ENCODE measurements around the gene NCBP1. TPM values are rescaled to one million over a fixed set of nuclear protein-coding genes. Genes with fewer than 3 reads are reported as not detected.
A peak's percentile ranks its signal among the peaks of the same experiment; 100 is the strongest.
"Not testable (repeated sequence)": the region's sequence is repeated elsewhere in the genome, so short reads cannot be mapped to it uniquely, and the experiment has no call there.

Gene NCBP1
- total and polyA plus RNA-seq, 2 donors (not counting 1 experiment from before 2014, with no cell fraction given): 27.1 to 42.9 TPM

DNA sequence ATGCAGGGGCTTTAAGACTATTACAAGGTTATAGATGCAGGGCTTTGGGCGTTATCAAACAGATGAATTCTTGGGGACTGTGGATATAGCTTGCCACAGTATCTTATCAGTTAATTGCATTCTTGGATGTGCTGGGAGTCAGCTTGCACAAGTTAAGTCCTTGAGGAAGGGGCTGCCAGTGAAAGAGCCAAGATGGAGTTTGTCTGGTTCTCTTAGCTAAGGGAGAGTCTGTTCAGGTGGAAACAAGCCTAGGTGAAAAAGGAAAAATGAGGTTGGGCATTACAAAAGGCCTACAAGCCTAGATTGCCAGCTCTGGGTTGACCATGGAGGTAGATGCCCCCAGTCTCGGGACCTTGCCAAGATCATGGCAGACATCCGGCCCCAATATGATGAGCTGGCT is 66.2 kb downstream of the NCBP1 start:
- H3K4me1 ChIP-seq (ENCODE audit: control insufficient read depth, extremely low read depth, insufficient read depth, low read length); H3K4me3 ChIP-seq (replicated peaks in 1 of 4; ENCODE audit: control extremely low read depth in 1 of 4, insufficient read depth in 1 of 4, low read depth in 3 of 4, low read length in 4 of 4); H3K9ac ChIP-seq (ENCODE audit: insufficient read depth, low read length); DNase-seq (ENCODE audit: low read depth in 2 of 2); H4K20me1 ChIP-seq (ENCODE audit: control insufficient read depth, extremely low read depth, insufficient read depth, low read length); H3K9me3 ChIP-seq (ENCODE audit: control insufficient read depth, insufficient read depth, low read depth, low read length); H3K4me2 ChIP-seq (ENCODE audit: extremely low read depth, insufficient read depth, low read length); H2AFZ ChIP-seq (ENCODE audit: low read length); H3K36me3 ChIP-seq (ENCODE audit: control insufficient read depth, insufficient read depth, low read length); H3K27me3 ChIP-seq (ENCODE audit: control insufficient read depth, insufficient read depth, low read length); H3K27ac ChIP-seq (ENCODE audit: insufficient read depth, low read length): not testable (repeated sequence)
- peaks cover 19% of the 10 kb centered on the region for H3K79me2 ChIP-seq (ENCODE audit: control insufficient read depth, insufficient read depth, low read length)

DNA sequence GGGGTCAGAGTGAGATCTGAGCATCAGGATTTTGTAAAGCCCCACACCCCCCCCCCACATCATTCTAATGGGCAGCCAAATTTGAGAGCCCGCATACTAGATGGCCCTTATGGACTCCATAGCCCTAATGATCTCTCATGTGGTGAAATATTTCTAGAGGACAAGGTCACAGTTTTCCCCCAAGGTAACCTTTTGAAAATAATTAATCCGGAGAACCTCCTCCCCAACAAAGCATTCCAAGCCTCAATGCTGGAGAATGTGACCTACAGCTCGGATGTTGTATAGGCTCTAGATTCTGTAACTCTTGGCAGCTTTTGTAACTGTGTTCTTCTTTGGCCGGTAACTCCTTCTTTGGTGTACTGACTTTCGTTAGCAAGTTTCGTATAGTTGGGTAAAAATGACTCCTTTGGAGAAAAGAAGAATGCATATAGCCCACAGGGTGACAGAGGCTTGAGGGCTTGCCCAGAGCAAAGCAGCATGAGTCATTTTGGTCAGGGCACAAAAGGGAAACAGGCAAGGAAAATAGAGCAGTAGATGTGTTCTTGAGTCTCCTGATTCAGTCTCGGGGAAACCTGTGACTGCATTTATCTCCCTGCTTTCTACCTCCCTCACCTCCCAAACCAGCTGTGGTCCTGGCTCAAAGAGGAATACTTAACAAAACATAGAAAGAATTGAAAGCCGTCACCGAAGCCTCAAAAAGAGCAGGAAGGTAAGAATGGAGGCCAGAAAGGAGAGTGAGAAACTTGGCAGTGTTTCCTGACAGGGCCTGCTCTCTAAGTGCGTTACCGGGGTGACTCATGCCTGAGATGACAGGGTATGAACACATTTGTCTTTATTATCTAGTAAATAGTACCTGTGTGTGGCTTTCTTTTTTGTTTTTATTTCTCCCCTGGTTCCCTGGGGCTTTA is 70.1 kb downstream of the NCBP1 start:
- no peak overlapping the region for H3K9ac ChIP-seq (ENCODE audit: insufficient read depth, low read length)
- no peak for TF ChIP-seq EZH2 (IDR thresholded peaks at IDR 0.05; ENCODE audit: low read length, missing control alignments)
- peak; percentile 75 to 97 for DNase-seq (ENCODE audit: low read depth in 2 of 2)
- H4K20me1 ChIP-seq (ENCODE audit: control insufficient read depth, extremely low read depth, insufficient read depth, low read length): no peaks in the 10 kb centered on the region
- H3K9me3 ChIP-seq (ENCODE audit: control insufficient read depth, insufficient read depth, low read depth, low read length): no peaks in the 10 kb centered on the region
- no peaks in the 10 kb centered on the region for H3K36me3 ChIP-seq (ENCODE audit: control insufficient read depth, insufficient read depth, low read length)
- H3K4me1 ChIP-seq (ENCODE audit: control insufficient read depth, extremely low read depth, insufficient read depth, low read length): peaks cover 3% of the 10 kb centered on the region
- H3K4me2 ChIP-seq (ENCODE audit: extremely low read depth, insufficient read depth, low read length): peak overlapping the region; percentile 5
- no peak overlapping the region for H3K27ac ChIP-seq (ENCODE audit: insufficient read depth, low read length)
- no peak overlapping the region for H3K4me3 ChIP-seq (replicated peaks in 1 of 4; ENCODE audit: control extremely low read depth in 1 of 4, insufficient read depth in 1 of 4, low read depth in 3 of 4, low read length in 4 of 4)
- H3K79me2 ChIP-seq (ENCODE audit: control insufficient read depth, insufficient read depth, low read length): no peaks in the 10 kb centered on the region
- no peak overlapping the region for H2AFZ ChIP-seq (ENCODE audit: low read length)
- H3K27me3 ChIP-seq (ENCODE audit: control insufficient read depth, insufficient read depth, low read length): peaks cover 4% of the 10 kb centered on the region

DNA sequence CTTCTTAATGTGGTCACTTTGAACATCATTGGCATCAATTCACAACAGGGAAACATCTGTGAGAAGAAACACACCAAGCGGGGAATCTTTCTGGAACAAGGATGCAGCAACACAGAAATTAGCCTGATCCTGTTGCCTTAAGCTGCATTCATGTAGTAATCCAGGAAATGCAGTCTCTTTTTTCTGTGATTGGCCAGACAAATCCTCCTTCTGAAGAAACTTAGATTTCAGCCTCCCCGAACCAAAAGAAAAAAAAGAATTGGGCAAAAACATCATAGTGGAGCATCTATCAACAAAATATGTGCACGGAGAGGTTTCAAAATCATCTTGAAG is 70.7 kb downstream of the NCBP1 start:
- H3K27ac ChIP-seq (ENCODE audit: insufficient read depth, low read length): no peak overlapping the region
- H3K27me3 ChIP-seq (ENCODE audit: control insufficient read depth, insufficient read depth, low read length): peaks cover 4% of the 10 kb centered on the region
- H3K9me3 ChIP-seq (ENCODE audit: control insufficient read depth, insufficient read depth, low read depth, low read length): no peaks in the 10 kb centered on the region
- DNase-seq (ENCODE audit: low read depth in 2 of 2): peak in 1 of 2 donors; percentile 8
- no peak overlapping the region for H2AFZ ChIP-seq (ENCODE audit: low read length)
- H3K4me2 ChIP-seq (ENCODE audit: extremely low read depth, insufficient read depth, low read length): no peak overlapping the region
- no peaks in the 10 kb centered on the region for H3K79me2 ChIP-seq (ENCODE audit: control insufficient read depth, insufficient read depth, low read length)
- TF ChIP-seq, protein P1, sequence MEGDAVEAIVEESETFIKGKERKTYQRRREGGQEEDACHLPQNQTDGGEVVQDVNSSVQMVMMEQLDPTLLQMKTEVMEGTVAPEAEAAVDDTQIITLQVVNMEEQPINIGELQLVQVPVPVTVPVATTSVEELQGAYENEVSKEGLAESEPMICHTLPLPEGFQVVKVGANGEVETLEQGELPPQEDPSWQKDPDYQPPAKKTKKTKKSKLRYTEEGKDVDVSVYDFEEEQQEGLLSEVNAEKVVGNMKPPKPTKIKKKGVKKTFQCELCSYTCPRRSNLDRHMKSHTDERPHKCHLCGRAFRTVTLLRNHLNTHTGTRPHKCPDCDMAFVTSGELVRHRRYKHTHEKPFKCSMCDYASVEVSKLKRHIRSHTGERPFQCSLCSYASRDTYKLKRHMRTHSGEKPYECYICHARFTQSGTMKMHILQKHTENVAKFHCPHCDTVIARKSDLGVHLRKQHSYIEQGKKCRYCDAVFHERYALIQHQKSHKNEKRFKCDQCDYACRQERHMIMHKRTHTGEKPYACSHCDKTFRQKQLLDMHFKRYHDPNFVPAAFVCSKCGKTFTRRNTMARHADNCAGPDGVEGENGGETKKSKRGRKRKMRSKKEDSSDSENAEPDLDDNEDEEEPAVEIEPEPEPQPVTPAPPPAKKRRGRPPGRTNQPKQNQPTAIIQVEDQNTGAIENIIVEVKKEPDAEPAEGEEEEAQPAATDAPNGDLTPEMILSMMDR (conservative IDR thresholded peaks at IDR 0.05 in 1 of 2, IDR thresholded peaks at IDR 0.05 in 1 of 2; ENCODE audit: low read depth in 1 of 2, low read length in 2 of 2): no peak
- TF ChIP-seq EZH2 (IDR thresholded peaks at IDR 0.05; ENCODE audit: low read length, missing control alignments): no peak
- no peak overlapping the region for H3K4me3 ChIP-seq (replicated peaks in 1 of 4; ENCODE audit: control extremely low read depth in 1 of 4, insufficient read depth in 1 of 4, low read depth in 3 of 4, low read length in 4 of 4)
- H3K9ac ChIP-seq (ENCODE audit: insufficient read depth, low read length): no peak overlapping the region
- H3K4me1 ChIP-seq (ENCODE audit: control insufficient read depth, extremely low read depth, insufficient read depth, low read length): peaks cover 3% of the 10 kb centered on the region
- no peaks in the 10 kb centered on the region for H3K36me3 ChIP-seq (ENCODE audit: control insufficient read depth, insufficient read depth, low read length)
- H4K20me1 ChIP-seq (ENCODE audit: control insufficient read depth, extremely low read depth, insufficient read depth, low read length): no peaks in the 10 kb centered on the region

DNA sequence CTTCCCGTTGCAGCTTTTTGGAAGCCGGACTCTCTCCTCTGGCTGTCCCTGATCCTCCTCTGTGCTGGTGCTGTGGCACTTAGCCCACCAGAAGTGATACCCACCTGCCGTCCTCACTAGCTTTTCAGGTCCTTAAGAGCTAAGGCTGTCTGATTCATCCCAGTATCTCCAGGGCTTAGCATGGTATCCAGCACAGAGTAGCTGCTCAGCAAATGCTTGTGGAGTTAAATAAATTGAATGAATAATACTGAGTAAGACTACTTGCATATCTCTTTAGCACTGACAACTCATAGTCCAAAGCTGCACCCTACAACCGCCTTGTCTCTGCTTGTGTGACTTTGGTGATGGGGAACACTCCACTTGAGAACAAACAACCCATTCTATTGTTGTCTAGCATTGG is 71.2 kb downstream of the NCBP1 start:
- peak in 1 of 2 donors; percentile 13 for DNase-seq (ENCODE audit: low read depth in 2 of 2)
- Histone ChIP-seq H3K9ac (ENCODE audit: insufficient read depth, low read length) (no peak overlapping the region), H3K27me3 (ENCODE audit: control insufficient read depth, insufficient read depth, low read length) (peaks cover 4% of the 10 kb centered on the region), H4K20me1 (ENCODE audit: control insufficient read depth, extremely low read depth, insufficient read depth, low read length) (no peaks in the 10 kb centered on the region), H3K36me3 (ENCODE audit: control insufficient read depth, insufficient read depth, low read length) (no peaks in the 10 kb centered on the region), H3K27ac (ENCODE audit: insufficient read depth, low read length) (no peak overlapping the region), H3K4me3 (replicated peaks in 1 of 4; ENCODE audit: control extremely low read depth in 1 of 4, insufficient read depth in 1 of 4, low read depth in 3 of 4, low read length in 4 of 4) (no peak overlapping the region), H3K4me2 (ENCODE audit: extremely low read depth, insufficient read depth, low read length) (no peak overlapping the region), H2AFZ (ENCODE audit: low read length) (no peak overlapping the region), H3K9me3 (ENCODE audit: control insufficient read depth, insufficient read depth, low read depth, low read length) (no peaks in the 10 kb centered on the region), H3K79me2 (ENCODE audit: control insufficient read depth, insufficient read depth, low read length) (no peaks in the 10 kb centered on the region), H3K4me1 (ENCODE audit: control insufficient read depth, extremely low read depth, insufficient read depth, low read length) (peaks cover 3% of the 10 kb centered on the region)
- TF ChIP-seq EZH2 (IDR thresholded peaks at IDR 0.05; ENCODE audit: low read length, missing control alignments): no peak
- TF ChIP-seq, protein P1 (conservative IDR thresholded peaks at IDR 0.05 in 1 of 2, IDR thresholded peaks at IDR 0.05 in 1 of 2; ENCODE audit: low read depth in 1 of 2, low read length in 2 of 2): no peak
